Fibroblast of the aortic adventitia (primary cell): ENCODE results near the gene MAPK9. TPM values are rescaled to one million over a fixed set of nuclear protein-coding genes. Genes with fewer than 3 reads are reported as not detected.
"Not testable (repeated sequence)": the region's sequence is repeated elsewhere in the genome, so short reads cannot be mapped to it uniquely, and the experiment has no call there.

Experiments
- DNase-seq: peaks from one replicate; pipeline ENCODE4 v3.0.0-alpha.2; 2010; ENCODE audit warnings: low read depth
- H3K4me3 ChIP-seq: 2 replicates; pipeline ENCODE4 v1.5.1; 2011; ENCODE audit warnings: low read depth, mild to moderate bottlenecking, control low read depth, low read length, moderate library complexity
- total RNA-seq: library from RNA; depleted of rRNA; stranded (reverse); fragments of >200 nt; gene quantifications from 2 replicates; pipeline ENCODE4 v1.2.3, GENCODE V29; 2012; ENCODE audit warnings: low replicate concordance
- TF ChIP-seq, protein P1 (sequence below): IDR thresholded peaks from 2 replicates; pipeline ENCODE4 v1.5.1; 2011; ENCODE audit warnings: mild to moderate bottlenecking, low read length, control low read depth, inconsistent platforms; ENCODE audit not compliant: insufficient read depth

MAPK9 gene
- total RNA-seq, 1 donor: 33.4 TPM

DNA sequence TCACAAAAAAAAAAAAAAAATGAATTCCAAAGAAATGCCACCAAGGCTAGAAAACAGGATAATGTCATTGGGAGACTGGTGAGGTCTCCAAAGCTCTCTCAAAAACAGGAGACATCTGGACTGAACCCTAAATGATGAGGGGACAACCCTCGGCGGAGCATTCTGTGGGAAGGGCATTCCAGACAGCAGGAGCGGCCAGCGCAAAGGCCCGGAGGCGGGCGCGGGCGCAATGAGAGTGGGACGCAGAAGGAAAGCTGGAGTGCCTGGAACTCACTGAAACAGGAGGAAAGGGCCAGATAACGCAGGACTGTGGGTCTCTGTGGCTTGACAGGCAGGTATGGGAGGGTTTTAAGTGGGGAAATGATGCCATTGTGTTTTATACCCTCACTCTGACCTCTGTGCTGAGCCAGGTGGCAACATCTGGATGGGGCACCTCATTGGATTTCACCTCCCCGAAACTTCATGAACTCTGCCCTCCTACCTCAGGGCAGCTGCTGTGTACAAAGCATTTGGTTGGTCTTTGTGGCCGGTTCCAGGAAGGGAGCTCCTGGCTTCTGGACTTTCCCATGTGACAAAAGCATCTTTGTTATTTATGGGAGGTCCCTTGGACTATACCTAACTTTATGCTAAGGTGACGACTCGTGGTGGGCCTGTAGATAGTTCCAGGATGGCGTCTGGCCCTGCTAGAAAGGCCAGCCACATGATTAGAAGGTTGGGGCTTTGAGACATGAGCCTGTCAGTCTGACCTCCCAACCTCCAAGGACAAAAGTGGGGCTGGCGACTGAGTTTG is 11.5 kb upstream of the MAPK9 start:
- TF ChIP-seq, protein P1, sequence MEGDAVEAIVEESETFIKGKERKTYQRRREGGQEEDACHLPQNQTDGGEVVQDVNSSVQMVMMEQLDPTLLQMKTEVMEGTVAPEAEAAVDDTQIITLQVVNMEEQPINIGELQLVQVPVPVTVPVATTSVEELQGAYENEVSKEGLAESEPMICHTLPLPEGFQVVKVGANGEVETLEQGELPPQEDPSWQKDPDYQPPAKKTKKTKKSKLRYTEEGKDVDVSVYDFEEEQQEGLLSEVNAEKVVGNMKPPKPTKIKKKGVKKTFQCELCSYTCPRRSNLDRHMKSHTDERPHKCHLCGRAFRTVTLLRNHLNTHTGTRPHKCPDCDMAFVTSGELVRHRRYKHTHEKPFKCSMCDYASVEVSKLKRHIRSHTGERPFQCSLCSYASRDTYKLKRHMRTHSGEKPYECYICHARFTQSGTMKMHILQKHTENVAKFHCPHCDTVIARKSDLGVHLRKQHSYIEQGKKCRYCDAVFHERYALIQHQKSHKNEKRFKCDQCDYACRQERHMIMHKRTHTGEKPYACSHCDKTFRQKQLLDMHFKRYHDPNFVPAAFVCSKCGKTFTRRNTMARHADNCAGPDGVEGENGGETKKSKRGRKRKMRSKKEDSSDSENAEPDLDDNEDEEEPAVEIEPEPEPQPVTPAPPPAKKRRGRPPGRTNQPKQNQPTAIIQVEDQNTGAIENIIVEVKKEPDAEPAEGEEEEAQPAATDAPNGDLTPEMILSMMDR: no peak
- no peak for DNase-seq
- H3K4me3 ChIP-seq: no peak overlapping the region

DNA sequence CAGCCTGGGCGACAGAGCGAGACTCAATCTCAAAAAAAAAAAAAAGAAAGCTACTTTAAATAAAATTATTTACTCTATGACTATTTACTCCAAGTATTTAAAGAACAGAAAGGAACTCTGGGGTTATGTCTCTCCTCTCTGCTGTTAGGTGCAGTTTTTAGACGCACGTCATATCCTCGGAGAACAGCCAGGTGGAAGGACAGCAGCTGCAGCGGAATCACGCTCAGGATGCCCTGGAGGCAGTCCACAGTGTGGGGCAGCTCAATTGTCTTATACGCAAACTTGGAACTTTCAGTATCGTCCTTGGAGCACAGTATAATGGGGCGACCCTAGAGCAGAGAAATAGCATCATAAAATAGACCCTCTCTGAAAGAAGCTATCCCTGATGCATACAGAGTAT is 10.4 kb upstream of the MAPK9 start:
- no peak overlapping the region for H3K4me3 ChIP-seq
- TF ChIP-seq, protein P1: no peak
- DNase-seq: no peak

DNA sequence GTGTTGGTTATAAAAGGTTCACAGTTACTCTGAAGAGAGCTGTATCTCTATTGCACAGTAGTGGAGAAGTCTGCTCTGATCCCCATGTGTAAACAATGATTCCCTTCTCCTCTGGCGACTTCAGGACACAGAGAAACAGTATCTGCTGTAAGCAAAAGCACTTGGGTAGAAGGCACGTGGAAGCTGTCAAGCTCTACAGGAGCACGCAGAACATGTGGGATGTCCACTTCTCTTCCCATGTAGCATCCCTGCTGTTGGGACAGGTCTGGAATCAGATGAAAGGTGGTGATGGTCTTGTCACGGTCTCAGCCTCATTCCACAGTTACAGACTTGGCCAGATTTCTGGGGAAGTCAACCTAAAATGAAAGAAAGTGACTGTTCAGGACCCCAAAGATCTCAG is 9.4 kb upstream of the MAPK9 start:
- no peak for DNase-seq
- TF ChIP-seq, protein P1: no peak

DNA sequence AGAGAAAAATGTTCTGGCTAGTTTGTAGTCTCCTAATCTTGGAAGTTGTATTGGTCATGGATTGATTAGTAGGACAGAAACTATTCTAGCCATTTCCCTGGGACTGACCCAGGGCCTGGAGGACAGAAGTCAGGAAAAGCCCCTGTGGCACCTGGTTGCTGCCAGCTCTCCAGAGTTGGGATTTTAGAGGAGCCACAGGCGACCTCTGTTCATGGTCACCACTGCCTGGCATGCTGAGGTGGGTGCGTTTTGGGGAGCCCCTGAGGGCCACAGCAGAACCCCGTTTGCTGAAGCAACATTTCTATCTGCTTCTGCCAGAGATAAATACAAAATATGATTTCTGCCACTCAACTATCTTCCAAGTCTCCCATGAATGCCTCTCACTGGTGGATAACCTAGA is 7.6 kb upstream of the MAPK9 start:
- H3K4me3 ChIP-seq: no peak overlapping the region
- DNase-seq: no peak
- TF ChIP-seq, protein P1: no peak

More for the DNA sequence above, 9.4 kb upstream of the MAPK9 start:
- no peak overlapping the region for H3K4me3 ChIP-seq

DNA sequence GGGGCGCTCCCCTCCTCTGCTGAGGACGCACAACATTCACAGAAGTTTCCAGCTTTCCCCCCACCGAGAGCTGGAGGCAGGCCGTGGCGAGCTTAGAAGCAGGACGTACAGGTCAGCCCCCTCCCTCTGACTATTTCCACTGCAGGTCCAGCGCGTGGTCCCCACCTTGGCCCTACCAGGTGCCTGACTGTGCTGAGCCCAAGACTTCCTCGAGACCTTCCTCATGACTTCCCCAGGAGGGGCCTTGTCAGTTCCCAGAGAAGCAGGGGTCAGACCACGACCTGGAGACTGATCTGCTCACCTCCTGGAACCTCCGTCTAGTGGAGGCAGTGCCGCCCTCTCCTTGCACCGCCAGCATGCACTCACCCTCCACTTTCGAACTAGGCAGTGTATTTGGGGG is 7.1 kb upstream of the MAPK9 start:
- not testable (repeated sequence) for H3K4me3 ChIP-seq, DNase-seq

DNA sequence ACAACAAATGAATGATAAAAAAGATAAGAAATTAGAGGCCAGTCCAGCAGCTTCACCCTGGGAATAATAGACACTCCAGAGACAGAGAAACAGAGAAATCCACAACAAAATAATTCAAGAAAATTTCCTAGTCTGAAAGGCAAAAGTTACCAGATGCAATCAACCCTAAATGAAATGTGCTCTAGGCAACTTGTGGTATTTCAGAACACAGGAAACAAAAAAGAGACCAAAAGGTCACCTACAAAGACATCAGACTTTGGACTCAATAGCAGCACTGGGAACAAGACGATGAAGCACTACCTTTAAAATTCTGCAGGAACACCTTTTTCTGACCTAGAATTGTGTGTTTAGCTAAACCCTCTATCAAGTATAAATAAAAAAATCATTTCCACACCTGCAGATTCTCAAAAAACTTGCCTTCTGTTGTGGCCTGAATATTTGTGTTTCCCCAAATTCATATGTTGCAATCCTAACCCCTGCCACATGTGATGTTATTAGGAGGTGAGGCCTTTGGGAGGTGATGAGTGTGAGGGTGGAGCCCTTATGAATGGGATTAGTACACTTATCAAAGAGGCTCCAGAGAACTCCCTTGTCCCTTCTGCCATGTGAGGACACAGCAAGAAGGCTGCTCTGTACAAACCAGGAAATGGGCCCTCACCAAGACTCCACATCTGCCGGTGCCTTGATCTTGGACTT is 5.9 kb upstream of the MAPK9 start:
- TF ChIP-seq, protein P1: no peak
- DNase-seq: no peak
- H3K4me3 ChIP-seq: no peak overlapping the region

DNA sequence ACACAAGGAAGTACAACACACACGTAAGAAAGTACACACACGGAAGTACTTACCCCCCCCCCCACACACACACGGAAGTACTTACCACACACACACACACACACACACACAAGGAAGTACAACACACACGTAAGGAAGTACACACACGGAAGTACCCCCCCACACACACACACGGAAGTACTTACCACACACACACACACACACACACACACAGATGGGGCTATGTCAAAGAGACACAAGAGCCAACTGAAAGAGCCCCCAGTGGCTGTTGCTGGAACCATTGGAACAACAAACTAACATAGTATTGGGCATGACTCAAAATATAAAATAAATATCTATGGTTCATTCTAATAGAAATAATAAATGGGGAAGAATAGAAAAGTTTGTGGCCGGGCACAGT is 4.9 kb upstream of the MAPK9 start:
- TF ChIP-seq, protein P1: peak; percentile 21
- no peak overlapping the region for H3K4me3 ChIP-seq
- peak; percentile 22 for DNase-seq
